NCI-H524 (cell line): ENCODE measurements around the gene DIAPH2.
"Not testable (repeated sequence)": the region's sequence is repeated elsewhere in the genome, so short reads cannot be mapped to it uniquely, and the experiment has no call there.

Experiments used
- DNase-seq, 2 experiments: peaks; one replicate each; lab custom pipeline; 2025; lab: John Stamatoyannopoulos, UW

Gene DIAPH2

DNA sequence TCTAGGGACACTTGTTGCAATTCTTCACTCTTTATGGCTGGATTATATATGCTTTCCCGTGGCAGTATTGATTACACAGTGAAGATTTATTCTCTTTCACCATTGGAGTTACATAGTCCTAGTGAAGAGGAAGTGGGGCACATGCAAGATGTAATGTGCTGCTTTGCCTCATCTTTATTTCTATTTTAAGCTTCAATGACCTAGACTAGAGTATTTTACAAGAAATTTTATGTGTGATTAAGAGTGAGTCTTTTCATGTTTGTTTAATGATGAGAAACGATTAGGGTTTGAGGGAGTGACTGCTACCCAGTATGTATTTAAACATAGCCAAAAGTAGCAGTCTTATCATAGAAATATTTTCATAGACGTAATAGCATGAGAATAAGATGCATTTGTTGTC, 30.8 kb downstream of the DIAPH2 start:
- DNase-seq = no peak

- DNase-seq = no peak
Measured at GRCh38 chrX:96719161-96719875, 34.7 kb downstream of the DIAPH2 start.

GRCh38 chrX:96721354-96721753, 36.7 kb downstream of the DIAPH2 start:
- no peak for DNase-seq

GRCh38 chrX:96722781-96723180, 38.1 kb downstream of the DIAPH2 start:
- DNase-seq = no peak

DNA sequence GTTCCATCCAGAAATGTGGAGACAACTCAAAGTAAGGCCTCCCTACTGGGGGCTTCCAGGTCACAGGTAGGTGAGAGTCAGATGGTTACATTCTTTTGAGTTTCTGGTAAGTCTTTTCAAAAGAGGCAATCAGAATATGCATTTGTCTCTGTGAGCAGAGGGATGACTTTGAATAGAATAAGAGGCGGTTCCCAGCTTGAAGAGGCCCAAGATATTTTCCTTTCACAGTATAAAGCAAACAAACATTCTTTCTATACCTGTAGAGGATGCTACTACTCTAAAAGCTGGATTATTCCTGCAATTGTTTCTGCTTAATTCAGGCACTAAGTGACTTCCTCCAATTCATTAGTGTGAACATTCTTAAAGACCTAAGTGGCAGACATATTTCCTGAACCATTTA, 44.4 kb downstream of the DIAPH2 start:
- DNase-seq = no peak

- no peak for DNase-seq
Measured at GRCh38 chrX:96729868-96730643, 45.4 kb downstream of the DIAPH2 start.

DNA sequence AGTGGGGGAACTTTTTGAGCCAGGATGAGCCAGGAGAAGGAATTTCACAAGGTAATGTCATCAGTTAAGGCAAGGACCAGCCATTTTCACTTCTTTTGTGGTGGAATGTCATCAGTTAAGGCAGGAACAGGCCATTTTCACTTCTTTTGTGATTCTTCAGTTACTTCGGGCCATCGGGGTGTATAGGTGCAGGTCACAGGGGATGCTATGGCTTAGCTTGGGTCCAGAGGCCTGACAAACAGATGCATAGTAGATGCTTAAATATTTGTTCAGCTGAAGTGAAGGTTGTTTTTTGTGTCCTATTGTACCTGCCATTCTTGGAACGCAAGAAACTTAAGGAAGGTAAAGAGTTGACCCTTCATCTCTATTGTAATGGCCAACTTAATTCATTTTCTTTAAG, 46.4 kb downstream of the DIAPH2 start:
- not testable (repeated sequence) for DNase-seq

GRCh38 chrX:96743367-96744073, 58.9 kb downstream of the DIAPH2 start:
- DNase-seq = no peak

DNA sequence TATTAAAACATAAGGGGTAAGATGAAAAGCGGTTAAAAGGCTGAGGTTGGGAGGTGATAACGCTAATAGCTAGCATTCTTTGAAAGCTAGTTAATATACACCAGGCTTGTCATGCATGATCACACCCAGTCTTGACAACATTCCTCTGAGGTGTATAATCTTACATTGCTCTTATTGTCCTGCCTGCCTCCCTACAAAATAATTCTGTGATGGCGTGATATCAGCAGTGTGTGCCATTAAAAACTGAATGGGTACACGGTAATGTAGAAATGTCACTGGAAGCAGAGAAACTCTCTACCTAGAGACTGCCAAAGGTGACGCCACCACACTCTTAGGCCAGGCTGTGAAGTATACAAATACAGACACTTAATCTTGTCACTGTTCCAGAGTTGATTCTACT, 68.1 kb downstream of the DIAPH2 start:
- DNase-seq = no peak

GRCh38 chrX:96753230-96753629, 68.6 kb downstream of the DIAPH2 start:
- no peak for DNase-seq

DNA sequence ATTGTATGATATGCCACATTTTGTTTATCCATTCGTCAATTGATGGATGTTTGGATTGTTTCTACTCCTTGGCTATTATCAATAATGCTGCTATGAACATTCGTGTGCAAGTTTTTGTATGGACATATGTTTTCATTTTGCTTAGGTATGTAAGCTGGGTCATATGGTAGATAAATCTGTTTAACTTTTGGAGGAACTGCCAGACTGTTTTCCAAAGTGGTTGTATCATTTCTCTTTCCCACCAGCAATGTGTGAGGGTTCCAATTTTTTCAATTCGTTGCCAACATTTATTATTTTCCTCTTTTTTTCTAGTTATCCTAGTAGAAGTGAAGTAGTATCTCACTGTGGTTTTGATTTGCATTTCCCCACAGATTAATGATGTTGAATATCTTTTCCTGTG, 71.8 kb downstream of the DIAPH2 start:
- no peak for DNase-seq

- DNase-seq = no peak
Measured at GRCh38 chrX:96761566-96761965, 76.9 kb downstream of the DIAPH2 start.

DNA sequence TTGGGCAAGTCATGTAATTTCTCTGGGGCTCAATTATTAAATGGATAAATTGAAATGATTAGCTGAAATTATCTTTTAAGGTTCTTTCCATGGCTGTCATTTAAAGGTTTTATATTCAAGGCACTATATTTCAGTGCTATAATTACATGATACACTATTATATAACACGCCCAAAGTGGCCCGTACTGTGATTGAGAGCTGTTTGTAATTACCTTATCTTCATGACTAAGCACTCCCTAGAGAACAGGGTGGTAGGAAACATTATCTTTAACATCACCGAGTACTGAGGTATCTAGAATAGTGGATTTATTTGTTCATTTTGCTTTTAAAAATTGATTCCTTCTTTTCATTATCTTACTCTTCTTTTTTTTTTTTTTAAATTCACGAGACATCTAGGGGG, 79.0 kb downstream of the DIAPH2 start:
- DNase-seq = no peak

GRCh38 chrX:96764864-96765263, 80.2 kb downstream of the DIAPH2 start:
- DNase-seq = no peak

GRCh38 chrX:96770315-96770714, 85.7 kb downstream of the DIAPH2 start:
- peak in 1 of 2 experiments; percentile 11 for DNase-seq

GRCh38 chrX:96771486-96771885, 86.8 kb downstream of the DIAPH2 start:
- no peak for DNase-seq

GRCh38 chrX:96774116-96774515, 89.5 kb downstream of the DIAPH2 start:
- no peak for DNase-seq

DNA sequence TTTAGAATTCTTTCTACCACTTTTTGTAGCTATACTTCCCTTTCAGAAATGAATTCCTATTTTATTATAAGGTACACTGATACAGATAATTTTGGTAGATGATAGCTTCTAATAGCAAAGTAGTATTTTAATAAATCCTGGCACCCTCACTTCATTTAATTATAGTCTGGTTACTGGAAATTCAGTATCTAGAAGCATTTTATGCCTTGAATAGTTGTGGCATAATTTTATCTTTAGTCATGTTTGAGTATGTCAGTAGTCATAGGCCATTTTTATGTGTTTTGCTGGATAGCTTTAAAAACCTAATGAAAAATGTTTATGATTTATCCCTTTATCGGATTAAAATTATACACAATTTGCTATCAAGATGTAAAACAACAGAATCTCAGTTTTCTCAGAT, 92.3 kb downstream of the DIAPH2 start:
- no peak for DNase-seq

- no peak for DNase-seq
Measured at GRCh38 chrX:96791559-96791958, 106.9 kb downstream of the DIAPH2 start.

DNA sequence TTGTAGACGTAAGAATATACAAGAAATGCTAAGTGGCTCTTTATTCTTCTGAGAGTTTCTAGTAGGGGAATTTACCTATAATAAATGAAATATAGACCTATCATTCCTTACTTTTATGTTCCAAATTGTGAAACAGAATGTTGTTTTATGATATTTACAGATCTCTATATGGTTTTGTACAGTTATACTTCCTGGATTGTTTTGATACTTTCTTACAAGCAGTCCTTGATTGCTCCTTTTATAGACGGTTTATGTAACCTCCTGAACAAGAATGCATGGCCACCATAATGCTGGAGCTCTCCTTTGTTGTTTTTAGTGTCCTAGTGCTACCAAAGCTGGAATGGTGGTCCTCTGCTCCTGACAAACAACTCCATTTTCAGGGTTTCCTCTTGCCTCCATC, 107.4 kb downstream of the DIAPH2 start:
- no peak for DNase-seq

- DNase-seq = no peak
Measured at GRCh38 chrX:96798982-96799381, 114.3 kb downstream of the DIAPH2 start.

- no peak for DNase-seq
Measured at GRCh38 chrX:96807318-96807717, 122.7 kb downstream of the DIAPH2 start.

- DNase-seq = no peak
Measured at GRCh38 chrX:96820935-96821334, 136.3 kb downstream of the DIAPH2 start.
